Neural progenitor cell (in vitro differentiated cells): ENCODE results near the gene TLX1.

Experiments
- CTCF ChIP-seq: fragments of 200-600 bp; sonication (generic); IDR thresholded peaks from 2 replicates; pipeline ENCODE4 v1.5.1; 2017; ENCODE audit warnings: antibody characterized with exemption, mild to moderate bottlenecking
- EZH2 ChIP-seq: fragments of 200-600 bp; sonication (generic); IDR thresholded peaks from 2 replicates; pipeline ENCODE4 v1.6.1; 2017; ENCODE audit warnings: antibody characterized with exemption, mild to moderate bottlenecking, moderate library complexity

GRCh38 chr10:101094121-101094879 is 36.8 kb upstream of the TLX1 start:
- TF ChIP-seq CTCF (no peak), EZH2 (no peak)
